ENCODE measurements around the gene USP2. TPM values are rescaled to one million over a fixed set of nuclear protein-coding genes. Genes with fewer than 3 reads are reported as not detected.

The USP2 gene
- total RNA-seq, 1 donor from 2014 or later = 5.1 TPM

DNA sequence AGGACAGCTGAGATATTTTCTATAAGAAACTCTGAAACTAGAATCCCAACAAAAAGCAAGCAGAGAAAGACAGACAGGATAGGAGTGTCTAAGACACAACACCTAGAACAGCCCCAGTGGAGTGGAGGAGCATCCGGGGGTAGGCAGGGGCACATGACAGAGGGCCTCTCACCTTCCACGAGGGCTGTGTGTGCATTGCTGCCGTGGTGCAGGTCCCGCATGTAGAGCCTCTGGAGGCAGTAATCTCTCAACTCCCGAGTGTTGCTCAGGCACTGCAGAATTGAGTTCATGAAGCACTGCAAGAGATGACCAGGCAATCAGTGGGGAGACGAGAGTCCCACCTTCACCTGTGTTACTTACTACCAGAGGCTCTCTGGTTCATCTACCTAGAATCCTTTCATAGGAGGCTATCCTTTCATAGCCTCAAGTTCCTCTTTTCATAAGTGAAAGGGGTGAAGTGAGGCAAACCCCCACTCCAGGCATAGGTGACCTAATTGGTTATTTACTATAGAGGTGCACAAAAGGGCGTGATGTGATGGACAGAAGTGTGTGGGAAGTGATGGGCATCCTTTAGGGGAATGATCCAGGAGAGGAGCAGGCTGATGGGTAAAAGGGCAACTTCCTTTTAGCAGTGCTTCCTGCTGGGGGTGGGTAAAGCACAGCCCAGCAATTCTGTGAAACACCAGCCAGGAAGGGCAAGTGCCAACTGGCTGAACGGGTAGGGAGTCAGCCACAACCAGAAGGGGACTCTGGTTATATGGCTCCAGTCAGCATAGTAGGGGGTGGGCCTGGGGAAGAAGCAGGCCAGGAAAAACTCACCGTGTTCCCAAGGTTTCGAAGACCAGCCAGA lies 21.9 kb downstream of the USP2 start:
- Histone ChIP-seq H3K27me3 (ENCODE audit: low read depth) (peaks cover 12% of the 10 kb centered on the region), H3K27ac (no peak overlapping the region), H3K9me3 (no peaks in the 10 kb centered on the region), H3K4me3 (no peak overlapping the region), H3K4me1 (peaks cover 42% of the 10 kb centered on the region), H3K36me3 (no peaks in the 10 kb centered on the region)
- DNase-seq (no peak), ATAC-seq (no peak)
- TF ChIP-seq, protein P1, sequence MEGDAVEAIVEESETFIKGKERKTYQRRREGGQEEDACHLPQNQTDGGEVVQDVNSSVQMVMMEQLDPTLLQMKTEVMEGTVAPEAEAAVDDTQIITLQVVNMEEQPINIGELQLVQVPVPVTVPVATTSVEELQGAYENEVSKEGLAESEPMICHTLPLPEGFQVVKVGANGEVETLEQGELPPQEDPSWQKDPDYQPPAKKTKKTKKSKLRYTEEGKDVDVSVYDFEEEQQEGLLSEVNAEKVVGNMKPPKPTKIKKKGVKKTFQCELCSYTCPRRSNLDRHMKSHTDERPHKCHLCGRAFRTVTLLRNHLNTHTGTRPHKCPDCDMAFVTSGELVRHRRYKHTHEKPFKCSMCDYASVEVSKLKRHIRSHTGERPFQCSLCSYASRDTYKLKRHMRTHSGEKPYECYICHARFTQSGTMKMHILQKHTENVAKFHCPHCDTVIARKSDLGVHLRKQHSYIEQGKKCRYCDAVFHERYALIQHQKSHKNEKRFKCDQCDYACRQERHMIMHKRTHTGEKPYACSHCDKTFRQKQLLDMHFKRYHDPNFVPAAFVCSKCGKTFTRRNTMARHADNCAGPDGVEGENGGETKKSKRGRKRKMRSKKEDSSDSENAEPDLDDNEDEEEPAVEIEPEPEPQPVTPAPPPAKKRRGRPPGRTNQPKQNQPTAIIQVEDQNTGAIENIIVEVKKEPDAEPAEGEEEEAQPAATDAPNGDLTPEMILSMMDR (IDR thresholded peaks at IDR 0.05) = no peak
- intact Hi-C loops (cut with DNase I) = no loop called here

DNA sequence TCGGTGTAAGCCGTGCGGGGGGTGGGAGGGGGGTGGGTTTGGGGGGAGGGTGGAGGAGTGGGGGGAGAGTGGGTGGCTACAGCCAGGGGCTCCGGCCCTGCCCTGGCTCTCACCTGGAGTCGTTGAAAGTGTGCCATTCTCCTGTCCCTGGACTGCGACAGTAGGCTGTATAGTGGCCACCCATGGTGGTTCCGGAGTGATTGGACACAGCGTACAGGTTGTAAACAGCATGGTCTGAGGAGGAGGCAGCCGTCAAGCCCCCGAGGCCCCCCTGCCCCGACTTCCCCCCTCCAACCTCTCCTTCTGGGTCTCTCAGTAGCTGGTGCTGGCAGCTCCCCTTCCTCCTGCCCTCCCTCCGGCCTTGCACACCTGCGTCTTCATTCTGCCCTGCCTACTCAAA lies 24.4 kb downstream of the USP2 start:
- H3K9me3 ChIP-seq = no peaks in the 10 kb centered on the region
- H3K27ac ChIP-seq = peak overlapping the region; percentile 79
- intact Hi-C loops (cut with DNase I) = no loop called here
- DNase-seq (no peak), ATAC-seq (no peak)
- TF ChIP-seq, protein P1 (IDR thresholded peaks at IDR 0.05) = no peak
- no peaks in the 10 kb centered on the region for H3K27me3 ChIP-seq (ENCODE audit: low read depth)
- H3K4me1 ChIP-seq = peaks cover 28% of the 10 kb centered on the region
- peak overlapping the region; percentile 60 for H3K4me3 ChIP-seq
- no peaks in the 10 kb centered on the region for H3K36me3 ChIP-seq

DNA sequence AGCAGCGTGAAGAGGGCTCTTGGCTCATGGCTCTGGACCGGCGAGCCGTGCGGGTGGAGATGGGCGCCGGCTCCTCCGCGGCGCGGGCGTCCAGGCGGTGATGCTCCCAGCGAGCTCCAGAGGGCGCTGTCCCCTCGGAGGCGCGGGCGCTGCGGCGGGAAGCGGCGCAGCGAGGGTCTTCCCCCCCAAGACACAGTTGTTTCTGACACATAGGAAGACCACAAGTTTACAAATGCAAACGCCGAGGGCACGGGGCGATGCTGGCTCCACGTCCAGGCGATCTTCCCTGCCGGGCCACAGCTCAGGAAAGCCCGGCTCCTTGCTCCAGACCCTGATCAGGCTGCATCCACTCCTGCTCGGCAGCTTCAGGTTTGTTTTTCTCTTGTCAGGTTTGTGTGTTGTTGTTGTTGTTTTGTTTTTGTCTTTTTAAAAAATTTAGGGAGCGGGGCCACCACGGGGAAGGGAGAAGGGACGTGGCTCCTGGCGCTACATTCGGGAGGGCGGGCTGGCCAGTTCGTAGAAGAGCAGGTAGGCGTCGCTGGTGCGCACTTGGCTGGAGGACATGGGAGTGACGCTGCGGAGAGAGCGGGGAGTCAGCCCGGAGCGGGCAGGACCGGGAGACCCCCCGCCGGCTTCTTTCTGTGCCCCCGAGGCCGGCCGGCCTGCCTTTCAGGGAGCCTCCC lies 25.0 kb downstream of the USP2 start:
- H3K9me3 ChIP-seq = no peaks in the 10 kb centered on the region
- H3K27ac ChIP-seq = peak overlapping the region; percentile 79
- peak; percentile 91 for ATAC-seq
- H3K4me1 ChIP-seq = peaks cover 23% of the 10 kb centered on the region
- TF ChIP-seq, protein P1 (IDR thresholded peaks at IDR 0.05) = peak; percentile 85
- H3K36me3 ChIP-seq = no peaks in the 10 kb centered on the region
- peak overlapping the region; percentile 60 for H3K4me3 ChIP-seq
- intact Hi-C loops (cut with DNase I) = no loop called here
- peak; percentile 89 for DNase-seq
- no peaks in the 10 kb centered on the region for H3K27me3 ChIP-seq (ENCODE audit: low read depth)

DNA sequence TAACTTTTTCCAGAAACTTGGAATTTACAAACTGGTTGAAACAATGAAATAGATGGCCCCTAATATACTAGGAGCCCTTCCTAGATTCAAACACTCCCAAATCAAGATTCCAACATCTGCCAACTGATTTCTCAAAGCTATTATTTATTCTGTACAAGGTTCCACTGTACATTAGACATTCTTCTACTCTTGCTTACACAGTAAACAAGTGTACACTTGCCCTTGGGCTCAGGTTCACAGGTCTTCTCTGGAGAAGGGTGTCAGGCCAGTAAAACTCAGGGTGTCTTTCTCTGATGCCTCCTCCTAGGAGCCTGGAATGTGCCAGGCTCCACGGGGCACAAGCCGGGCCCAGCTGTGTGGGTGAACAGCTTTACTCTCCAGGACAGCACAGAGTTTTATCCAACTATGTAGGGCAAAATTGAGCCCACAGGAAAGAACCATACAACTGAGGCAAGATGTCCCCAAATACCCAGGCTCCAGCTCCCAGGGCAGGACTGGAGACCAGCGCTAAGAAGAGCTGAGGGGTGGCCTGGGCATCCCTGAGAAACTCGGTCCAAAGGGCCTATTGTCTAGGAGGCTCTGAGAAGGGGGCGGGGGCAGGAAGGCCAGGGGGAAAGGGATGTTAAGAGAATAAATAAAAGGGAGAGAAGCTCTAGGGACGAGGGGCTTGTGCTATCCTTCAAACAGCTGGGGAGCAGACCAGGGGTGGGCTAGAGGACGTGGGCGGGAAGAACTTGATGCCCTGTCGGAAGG lies 26.2 kb downstream of the USP2 start:
- Histone ChIP-seq H3K27ac (no peak overlapping the region), H3K9me3 (no peaks in the 10 kb centered on the region), H3K4me3 (no peak overlapping the region), H3K36me3 (no peaks in the 10 kb centered on the region), H3K4me1 (peaks cover 16% of the 10 kb centered on the region), H3K27me3 (ENCODE audit: low read depth) (no peaks in the 10 kb centered on the region)
- intact Hi-C loops (cut with DNase I) = no loop called here
- ATAC-seq (no peak), DNase-seq (no peak)
- TF ChIP-seq, protein P1 (IDR thresholded peaks at IDR 0.05) = no peak

DNA sequence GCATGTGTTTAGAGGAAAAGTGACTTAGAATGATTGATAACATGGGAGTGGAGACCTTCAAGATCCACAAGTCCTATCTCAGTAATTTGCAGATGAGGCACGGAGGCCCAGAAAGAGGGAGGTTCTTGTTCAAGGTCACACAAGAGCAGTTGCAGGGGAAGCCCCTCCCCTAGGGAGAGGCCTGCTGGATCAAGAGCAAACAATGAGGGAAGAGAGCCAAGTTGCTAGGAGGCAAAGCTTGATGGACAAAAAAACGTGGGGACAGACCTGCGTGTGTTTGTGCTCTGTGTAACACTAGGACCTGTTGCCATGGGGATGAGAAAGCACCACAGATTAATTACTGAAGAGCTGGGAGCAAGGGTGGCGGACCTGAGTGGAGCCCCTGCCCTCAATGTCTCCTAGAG lies 28.6 kb downstream of the USP2 start:
- intact Hi-C loops (cut with DNase I) = no loop called here
- DNase-seq (no peak), ATAC-seq (peak in 1 of 2 donors; percentile 9)
- Histone ChIP-seq H3K27me3 (ENCODE audit: low read depth) (no peaks in the 10 kb centered on the region), H3K36me3 (no peaks in the 10 kb centered on the region), H3K4me1 (peaks cover 16% of the 10 kb centered on the region), H3K9me3 (no peaks in the 10 kb centered on the region), H3K27ac (peak overlapping the region; percentile 68), H3K4me3 (no peak overlapping the region)
- TF ChIP-seq, protein P1 (IDR thresholded peaks at IDR 0.05) = no peak
